Activated CD4-positive, alpha-beta memory T cell treated with anti-CD3 and anti-CD28 coated beads, Interleukin-2, amount 10 ng/mL, durations not matched to agents 7 days and 5 days (primary cell): ENCODE data around the gene NUDT16. TPM values are rescaled to one million over a fixed set of nuclear protein-coding genes. Genes with fewer than 3 reads are reported as not detected.
"Not testable (repeated sequence)": the region's sequence is repeated elsewhere in the genome, so short reads cannot be mapped to it uniquely, and the experiment has no call there.

Experiments
- CTCF ChIA-PET: fragments of 350-600 bp; sonication (Branson Sonifier 250); formaldehyde crosslinking; loops from one replicate; lab custom pipeline; 2021; ENCODE audit warnings: antibody characterized with exemption, inconsistent platforms; lab: Charles Lee
- POLR2A ChIA-PET: fragments of 350-600 bp; sonication (Branson Sonifier 250); formaldehyde crosslinking; loops from one replicate; lab custom pipeline; 2021; ENCODE audit warnings: antibody characterized with exemption; lab: Charles Lee
- DNase-seq: peaks from one replicate; pipeline ENCODE4 v3.0.0-alpha.2; 2020
- H3K27ac Mint-ChIP-seq: one replicate; pipeline ENCODE4 v1.8.0; 2021; ENCODE audit warnings: mild to moderate bottlenecking, mixed read lengths
- H3K27me3 Mint-ChIP-seq: one replicate; pipeline ENCODE4 v1.8.0; 2021; ENCODE audit warnings: mixed read lengths
- H3K36me3 Mint-ChIP-seq: one replicate; pipeline ENCODE4 v1.8.0; 2021; ENCODE audit warnings: low read depth, mixed read lengths
- H3K4me1 Mint-ChIP-seq: one replicate; pipeline ENCODE4 v1.8.0; 2021; ENCODE audit warnings: mixed read lengths
- H3K4me3 Mint-ChIP-seq: one replicate; pipeline ENCODE4 v1.8.0; 2021; ENCODE audit warnings: mild to moderate bottlenecking, mixed read lengths
- H3K9me3 Mint-ChIP-seq: one replicate; pipeline ENCODE4 v1.8.0; 2021; ENCODE audit warnings: mixed read lengths
- total RNA-seq, 2 experiments: library from RNA; stranded (reverse); gene quantifications; one replicate each; pipeline ENCODE4 v1.2.3, GENCODE V29; 2021

NUDT16 gene
- total RNA-seq, 2 experiments from 2014 or later = 12.3 to 12.4 TPM

DNA sequence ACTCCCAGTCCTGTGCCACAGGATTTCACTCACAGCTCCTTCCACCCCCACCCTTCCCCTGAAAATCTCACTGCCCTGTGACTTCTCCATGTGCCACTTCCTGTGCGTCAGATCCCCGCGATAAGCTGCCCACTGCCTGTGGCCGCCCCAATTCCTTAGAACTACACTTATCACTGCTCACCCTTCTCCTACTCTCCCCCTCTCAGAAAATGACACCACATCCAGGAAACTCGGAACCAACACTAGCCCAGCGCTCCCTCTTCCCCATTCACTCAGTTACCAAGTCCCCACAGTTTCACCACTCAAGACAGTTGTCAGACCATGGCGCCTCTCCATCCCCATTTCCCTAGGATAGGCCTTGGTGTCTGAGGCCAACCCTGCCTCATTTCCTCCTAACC is 20.5 kb upstream of the NUDT16 start:
- H3K4me1 Mint-ChIP-seq = peaks cover 16% of the 10 kb centered on the region
- peak; percentile 26 for DNase-seq
- H3K9me3 Mint-ChIP-seq, H3K36me3 Mint-ChIP-seq, CTCF ChIA-PET: not testable (repeated sequence)
- H3K27me3 Mint-ChIP-seq = peaks cover 30% of the 10 kb centered on the region
- peak overlapping the region; percentile 57 for H3K4me3 Mint-ChIP-seq
- POLR2A ChIA-PET = interaction anchor here (1.1 kb wide), 1 partner anchor 334 kb away, joined by 3 read pairs; the partner anchor contains the start of genes ASTE1 and NEK11
- H3K27ac Mint-ChIP-seq = peak overlapping the region; percentile 16

- Mint-ChIP-seq H3K36me3 (peaks cover 2% of the 10 kb centered on the region), H3K27me3 (peaks cover 27% of the 10 kb centered on the region), H3K4me1 (peaks cover 16% of the 10 kb centered on the region), H3K4me3 (peak overlapping the region; percentile 63), H3K9me3 (no peaks in the 10 kb centered on the region), H3K27ac (peak overlapping the region; percentile 16)
- ChIA-PET POLR2A (interaction anchor here (1.1 to 1.7 kb wide), 2 partner anchors 20 to 335 kb away, joined by 3 to 5 read pairs; partner anchors contain the start of genes ASTE1, NEK11 and NUDT16), CTCF (no interaction called here)
- DNase-seq = peak; percentile 48
These were observed 19.8 kb upstream of the NUDT16 start for GRCh38 chr3:131361464-131362421.

GRCh38 chr3:131363275-131363674 is 18.3 kb upstream of the NUDT16 start:
- ChIA-PET POLR2A (interaction anchor here (1.7 kb wide), 1 partner anchor 18 kb away, joined by 5 read pairs; the partner anchor contains the start of gene NUDT16), CTCF (interaction anchor here (1.0 kb wide), 1 partner anchor 70 kb away, joined by 3 read pairs; no protein-coding TSS in a partner anchor)
- Mint-ChIP-seq H3K27me3 (peaks cover 34% of the 10 kb centered on the region), H3K4me1 (peaks cover 16% of the 10 kb centered on the region), H3K4me3 (no peak overlapping the region), H3K36me3 (peaks cover 2% of the 10 kb centered on the region), H3K9me3 (no peaks in the 10 kb centered on the region), H3K27ac (no peak overlapping the region)
- DNase-seq = no peak

DNA sequence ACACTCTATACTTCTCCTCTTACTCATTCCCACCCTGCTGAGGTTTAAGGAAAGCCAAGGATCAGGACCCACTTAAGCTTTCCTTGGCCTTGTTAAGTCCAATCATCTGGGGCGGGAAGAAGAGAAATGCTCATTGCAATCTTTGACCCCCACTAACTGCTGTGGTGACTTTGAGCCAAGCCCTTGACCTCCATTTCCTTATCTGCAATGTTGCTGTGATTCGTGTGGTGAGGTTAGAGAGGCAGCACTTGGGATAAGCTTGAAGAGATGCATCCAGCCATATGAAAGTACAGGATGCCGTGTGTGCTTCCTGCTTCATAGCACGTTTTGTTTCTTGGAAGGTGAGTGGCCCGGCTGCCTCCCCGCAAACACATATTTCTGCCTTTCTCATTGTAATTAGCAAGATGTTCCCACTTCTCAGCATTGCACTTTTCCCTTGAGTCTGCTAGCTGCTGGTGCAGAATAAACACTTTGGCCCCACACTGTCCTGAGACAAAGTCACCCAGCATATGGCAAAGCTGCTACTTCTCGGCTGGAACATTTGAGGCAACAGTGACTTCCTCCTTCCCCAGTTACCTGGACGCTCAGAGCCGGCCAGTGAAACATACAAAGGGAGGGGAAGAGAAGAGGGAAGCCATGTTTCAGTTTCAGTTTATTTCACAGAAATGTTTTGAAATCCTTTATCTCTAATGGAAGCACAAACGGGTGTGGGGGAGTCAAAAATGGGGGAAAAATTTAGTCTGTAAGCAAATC is 10.5 kb upstream of the NUDT16 start:
- peaks cover 6% of the 10 kb centered on the region for H3K4me1 Mint-ChIP-seq
- H3K36me3 Mint-ChIP-seq = peaks cover 13% of the 10 kb centered on the region
- ChIA-PET CTCF (no interaction called here), POLR2A (interaction anchor here (1.2 kb wide), 1 partner anchor 10 kb away, joined by 4 read pairs; the partner anchor contains the start of gene NUDT16)
- H3K27me3 Mint-ChIP-seq = peaks cover 7% of the 10 kb centered on the region
- no peak overlapping the region for H3K27ac Mint-ChIP-seq
- no peak overlapping the region for H3K4me3 Mint-ChIP-seq
- DNase-seq = no peak
- no peaks in the 10 kb centered on the region for H3K9me3 Mint-ChIP-seq

DNA sequence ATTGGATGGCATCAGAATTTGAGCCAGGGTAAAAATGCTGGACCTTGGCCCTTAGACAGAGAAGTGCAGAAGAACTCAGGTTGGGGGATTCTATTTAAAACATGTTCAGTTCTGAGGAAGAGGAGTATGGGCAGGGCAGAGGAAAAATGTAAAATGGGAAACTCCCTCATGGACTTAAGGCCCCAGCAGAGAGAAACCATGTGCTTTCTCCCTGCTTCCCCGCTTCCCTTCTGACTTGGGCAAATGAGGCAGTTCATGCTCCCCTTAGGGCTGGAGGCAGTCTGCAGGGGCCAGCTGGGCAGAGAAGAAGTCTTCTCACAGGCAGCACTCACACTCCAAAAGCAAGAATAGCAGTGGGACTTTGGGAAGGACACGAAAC is 9.9 kb upstream of the NUDT16 start:
- no peaks in the 10 kb centered on the region for H3K9me3 Mint-ChIP-seq
- CTCF ChIA-PET = no interaction called here
- H3K4me1 Mint-ChIP-seq = peaks cover 6% of the 10 kb centered on the region
- H3K36me3 Mint-ChIP-seq = peaks cover 13% of the 10 kb centered on the region
- no peak overlapping the region for H3K4me3 Mint-ChIP-seq
- peaks cover 7% of the 10 kb centered on the region for H3K27me3 Mint-ChIP-seq
- H3K27ac Mint-ChIP-seq = no peak overlapping the region
- no peak for DNase-seq
- POLR2A ChIA-PET = interaction anchor here (1.2 kb wide), 1 partner anchor 10 kb away, joined by 4 read pairs; the partner anchor contains the start of gene NUDT16

DNA sequence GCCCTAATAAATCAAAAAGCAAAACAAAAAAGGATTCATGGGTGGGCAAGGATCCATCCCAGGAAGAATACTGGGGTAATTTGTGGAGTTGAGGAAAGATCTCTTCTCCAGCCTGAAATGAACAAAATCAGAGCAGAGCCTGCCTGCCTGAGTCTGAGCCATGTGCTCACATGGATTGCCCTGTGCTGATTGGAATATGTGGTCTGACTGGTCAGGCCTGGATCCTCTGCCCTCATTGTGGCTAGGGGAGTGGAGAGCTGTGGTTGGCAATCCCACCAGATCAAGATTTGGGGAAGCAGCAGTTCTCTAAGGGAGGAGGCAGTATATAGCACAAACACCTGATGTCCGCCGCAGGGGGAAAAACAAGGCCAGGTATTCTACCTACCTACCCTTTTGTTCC is 6.8 kb upstream of the NUDT16 start:
- ChIA-PET POLR2A (no interaction called here), CTCF (no interaction called here)
- Mint-ChIP-seq H3K4me3 (no peak overlapping the region), H3K27ac (no peak overlapping the region), H3K4me1 (peaks cover 6% of the 10 kb centered on the region), H3K36me3 (peaks cover 13% of the 10 kb centered on the region), H3K27me3 (no peaks in the 10 kb centered on the region), H3K9me3 (no peaks in the 10 kb centered on the region)
- no peak for DNase-seq

GRCh38 chr3:131380821-131381444 is 641 bp upstream of the NUDT16 start:
- not testable (repeated sequence) for DNase-seq, H3K9me3 Mint-ChIP-seq, H3K27me3 Mint-ChIP-seq
- Mint-ChIP-seq H3K36me3 (peaks cover 29% of the 10 kb centered on the region), H3K4me1 (peaks cover 38% of the 10 kb centered on the region), H3K27ac (peak overlapping the region; percentile 93), H3K4me3 (peak overlapping the region; percentile 96)
- CTCF ChIA-PET = interaction anchor here (0.6 to 1.5 kb wide), 4 partner anchors 109 to 356 kb away, joined by 3 to 5 read pairs (median 4); partner anchors contain the start of genes ASTE1 and NEK11
- POLR2A ChIA-PET = interaction anchor here (0.8 to 3.1 kb wide), 15 partner anchors 9 to 1201 kb away, joined by 3 to 12 read pairs (median 3); partner anchors contain the start of genes ASTE1, ATP2C1, DNAJC13 and NEK11

DNA sequence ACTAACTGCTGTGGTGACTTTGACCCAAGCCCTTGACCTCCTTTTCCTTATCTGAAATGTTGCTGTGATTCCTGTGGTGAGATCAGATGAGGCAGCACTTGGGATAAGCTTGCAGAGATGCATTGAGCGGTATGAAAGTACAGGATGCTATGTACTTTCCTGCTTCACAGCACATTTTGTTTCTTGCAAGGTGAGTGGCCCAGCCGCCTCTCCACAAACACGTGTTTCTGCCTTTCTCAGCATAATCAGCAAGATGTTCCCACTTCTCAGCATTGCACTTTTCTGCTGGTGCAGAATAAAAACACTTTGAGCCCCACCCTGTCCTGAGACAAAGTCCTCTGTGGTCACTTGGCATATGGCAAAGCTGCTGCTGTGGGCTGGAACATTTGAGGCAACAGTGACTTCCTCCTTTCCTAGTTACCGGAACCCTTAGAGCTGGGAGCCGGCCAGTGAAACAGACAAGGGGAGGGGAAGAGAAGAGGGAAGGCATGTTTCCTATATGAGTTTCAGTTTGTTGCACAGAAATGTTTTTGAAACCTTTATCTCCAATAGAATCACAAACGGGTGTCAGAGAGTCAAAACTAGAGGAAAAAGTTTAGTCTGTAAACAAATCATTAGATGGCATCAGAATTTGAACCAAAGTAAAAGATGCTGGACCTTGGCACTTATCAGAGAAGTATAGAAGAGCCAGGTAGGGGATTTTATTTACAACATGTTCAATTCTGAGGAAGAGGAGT is 5.0 kb downstream of the NUDT16 start:
- peak overlapping the region; percentile 53 for H3K27ac Mint-ChIP-seq
- no peaks in the 10 kb centered on the region for H3K27me3 Mint-ChIP-seq
- POLR2A ChIA-PET = interaction anchor here (1.4 kb wide), 1 partner anchor 9 kb away, joined by 3 read pairs; no protein-coding TSS in a partner anchor
- peaks cover 49% of the 10 kb centered on the region for H3K4me1 Mint-ChIP-seq
- H3K36me3 Mint-ChIP-seq = peaks cover 27% of the 10 kb centered on the region
- H3K9me3 Mint-ChIP-seq = no peaks in the 10 kb centered on the region
- CTCF ChIA-PET = no interaction called here
- peak; percentile 36 for DNase-seq
- H3K4me3 Mint-ChIP-seq = no peak overlapping the region

GRCh38 chr3:131387796-131388489 is 6.4 kb downstream of the NUDT16 start:
- no peaks in the 10 kb centered on the region for H3K9me3 Mint-ChIP-seq
- ChIA-PET CTCF (no interaction called here), POLR2A (interaction anchor here (1.4 kb wide), 1 partner anchor 8 kb away, joined by 3 read pairs; no protein-coding TSS in a partner anchor)
- H3K27me3 Mint-ChIP-seq = no peaks in the 10 kb centered on the region
- H3K27ac Mint-ChIP-seq = no peak overlapping the region
- no peak for DNase-seq
- peaks cover 41% of the 10 kb centered on the region for H3K4me1 Mint-ChIP-seq
- no peak overlapping the region for H3K4me3 Mint-ChIP-seq
- H3K36me3 Mint-ChIP-seq = peaks cover 27% of the 10 kb centered on the region

DNA sequence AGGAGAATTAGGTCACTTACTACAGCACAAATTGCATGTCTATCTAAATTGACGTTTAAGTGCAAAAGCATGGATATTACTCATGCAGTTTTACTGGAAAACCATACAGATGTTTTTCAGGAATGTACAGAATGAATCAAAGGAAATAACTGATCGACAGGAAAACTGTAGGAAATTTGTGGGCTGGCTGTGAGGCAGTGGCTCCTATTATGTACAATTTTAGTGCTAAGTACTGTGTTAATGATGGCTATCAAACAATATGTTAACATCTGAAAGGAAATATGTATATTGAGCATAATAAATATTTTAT is 6.9 kb downstream of the NUDT16 start:
- Mint-ChIP-seq H3K36me3 (peaks cover 24% of the 10 kb centered on the region), H3K9me3 (no peaks in the 10 kb centered on the region), H3K27ac (no peak overlapping the region), H3K4me1 (peaks cover 39% of the 10 kb centered on the region), H3K4me3 (no peak overlapping the region), H3K27me3 (no peaks in the 10 kb centered on the region)
- CTCF ChIA-PET = no interaction called here
- DNase-seq = no peak
- POLR2A ChIA-PET = no interaction called here

DNA sequence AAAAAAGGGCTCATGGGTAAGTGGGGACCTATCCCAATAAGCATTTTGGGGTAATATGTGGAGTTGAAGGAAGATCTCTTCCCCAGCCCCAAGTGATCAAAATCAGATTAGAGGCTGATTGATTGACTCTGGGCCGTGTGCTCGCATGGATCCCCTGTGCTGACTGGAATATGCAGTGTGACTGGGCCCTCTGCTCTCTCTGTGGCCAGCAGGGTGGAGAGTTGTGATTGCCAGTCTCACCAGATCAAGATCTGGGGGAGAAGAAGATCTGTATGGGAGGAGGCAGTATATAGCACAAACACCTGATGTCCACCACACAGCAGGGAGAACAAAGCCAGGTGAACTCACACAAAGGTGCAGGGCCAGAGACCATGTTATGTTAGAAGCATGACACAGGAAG is 8.8 kb downstream of the NUDT16 start:
- Mint-ChIP-seq H3K27ac (no peak overlapping the region), H3K36me3 (peaks cover 7% of the 10 kb centered on the region), H3K4me1 (peaks cover 25% of the 10 kb centered on the region), H3K27me3 (no peaks in the 10 kb centered on the region), H3K4me3 (no peak overlapping the region), H3K9me3 (no peaks in the 10 kb centered on the region)
- ChIA-PET POLR2A (no interaction called here), CTCF (no interaction called here)
- DNase-seq = no peak
